ENCODE results near the gene GTSF1L. TPM values are rescaled to one million over a fixed set of nuclear protein-coding genes. Genes with fewer than 3 reads are reported as not detected.

The GTSF1L gene
- total and polyA plus RNA-seq, 11 donors: not detected

GRCh38 chr20:43722153-43722505 lies 4.7 kb downstream of the GTSF1L start:
- Histone ChIP-seq H3K27ac (no peak overlapping the region), H3K4me3 (no peak overlapping the region), H3K9me3 (peaks cover 0 to 2% (median 0%) of the 10 kb centered on the region in 12 donors), H3K36me3 (no peaks in the 10 kb centered on the region), H3K4me1 (no peaks in the 10 kb centered on the region), H3K27me3 (no peaks in the 10 kb centered on the region)
- no peak for ATAC-seq
- intact Hi-C loops (cut with DNase I): no loop called here
- WGBS, 4 donors: 72 to 78% (median 74%) methylated on average over 8 of the region's 8 CpGs
- TF ChIP-seq, protein P1, sequence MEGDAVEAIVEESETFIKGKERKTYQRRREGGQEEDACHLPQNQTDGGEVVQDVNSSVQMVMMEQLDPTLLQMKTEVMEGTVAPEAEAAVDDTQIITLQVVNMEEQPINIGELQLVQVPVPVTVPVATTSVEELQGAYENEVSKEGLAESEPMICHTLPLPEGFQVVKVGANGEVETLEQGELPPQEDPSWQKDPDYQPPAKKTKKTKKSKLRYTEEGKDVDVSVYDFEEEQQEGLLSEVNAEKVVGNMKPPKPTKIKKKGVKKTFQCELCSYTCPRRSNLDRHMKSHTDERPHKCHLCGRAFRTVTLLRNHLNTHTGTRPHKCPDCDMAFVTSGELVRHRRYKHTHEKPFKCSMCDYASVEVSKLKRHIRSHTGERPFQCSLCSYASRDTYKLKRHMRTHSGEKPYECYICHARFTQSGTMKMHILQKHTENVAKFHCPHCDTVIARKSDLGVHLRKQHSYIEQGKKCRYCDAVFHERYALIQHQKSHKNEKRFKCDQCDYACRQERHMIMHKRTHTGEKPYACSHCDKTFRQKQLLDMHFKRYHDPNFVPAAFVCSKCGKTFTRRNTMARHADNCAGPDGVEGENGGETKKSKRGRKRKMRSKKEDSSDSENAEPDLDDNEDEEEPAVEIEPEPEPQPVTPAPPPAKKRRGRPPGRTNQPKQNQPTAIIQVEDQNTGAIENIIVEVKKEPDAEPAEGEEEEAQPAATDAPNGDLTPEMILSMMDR (IDR thresholded peaks at IDR 0.05): no peak
- no peak for TF ChIP-seq POLR2A (IDR thresholded peaks at IDR 0.05)
- DNase-seq: no peak

GRCh38 chr20:43721429-43722152 lies 5.2 kb downstream of the GTSF1L start:
- no peak for DNase-seq
- H3K4me1 ChIP-seq: no peaks in the 10 kb centered on the region
- ATAC-seq: peak in 2 of 4 donors; percentile 37 to 50
- H3K27me3 ChIP-seq: no peaks in the 10 kb centered on the region
- intact Hi-C loops (cut with DNase I): no loop called here
- no peak overlapping the region for H3K4me3 ChIP-seq
- no peaks in the 10 kb centered on the region for H3K36me3 ChIP-seq
- no peak overlapping the region for H3K27ac ChIP-seq
- peaks cover 0 to 2% (median 0%) of the 10 kb centered on the region in 12 donors for H3K9me3 ChIP-seq
- WGBS, 4 donors: 12 to 37% (median 33%) methylated on average over 3 to 15 of the region's 15 CpGs
- TF ChIP-seq, protein P1 (IDR thresholded peaks at IDR 0.05): no peak
- TF ChIP-seq POLR2A (IDR thresholded peaks at IDR 0.05): no peak

GRCh38 chr20:43721097-43721428 lies 5.7 kb downstream of the GTSF1L start:
- Histone ChIP-seq H3K27me3 (no peaks in the 10 kb centered on the region), H3K4me1 (no peaks in the 10 kb centered on the region), H3K9me3 (peaks cover 0 to 2% (median 0%) of the 10 kb centered on the region in 12 donors), H3K4me3 (no peak overlapping the region), H3K36me3 (no peaks in the 10 kb centered on the region), H3K27ac (no peak overlapping the region)
- intact Hi-C loops (cut with DNase I): no loop called here
- ATAC-seq (no peak), DNase-seq (no peak)
- 0 to 15% (median 15%) methylated on average over 2 of the region's 2 CpGs for WGBS, 4 donors
- TF ChIP-seq, protein P1 (IDR thresholded peaks at IDR 0.05): no peak
- TF ChIP-seq POLR2A (IDR thresholded peaks at IDR 0.05): no peak

DNA sequence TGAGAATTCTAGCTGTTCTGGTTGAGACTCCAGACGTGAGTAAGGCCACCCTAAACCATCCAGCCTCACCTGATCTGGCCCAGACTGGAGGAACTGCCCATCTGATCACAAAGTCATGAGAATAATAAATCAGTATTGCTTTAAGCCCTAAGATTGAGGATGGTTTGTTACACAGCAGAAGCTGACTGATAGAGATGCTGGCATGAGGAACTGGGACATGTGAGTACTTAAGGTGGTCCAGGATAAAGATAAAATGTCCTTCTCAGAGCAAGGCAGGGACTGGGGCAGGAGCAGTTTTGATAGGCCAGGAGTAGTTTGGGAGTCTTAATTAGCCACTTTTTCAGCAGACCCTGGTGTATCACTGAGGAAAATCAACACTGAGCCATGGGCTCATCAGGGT lies 6.8 kb downstream of the GTSF1L start:
- no peak for DNase-seq
- H3K9me3 ChIP-seq: peaks cover 0 to 2% (median 0%) of the 10 kb centered on the region in 12 donors
- ATAC-seq: no peak
- TF ChIP-seq, protein P1 (IDR thresholded peaks at IDR 0.05): no peak
- TF ChIP-seq POLR2A (IDR thresholded peaks at IDR 0.05): no peak
- H3K27ac ChIP-seq: no peak overlapping the region
- H3K4me1 ChIP-seq: no peaks in the 10 kb centered on the region
- no peaks in the 10 kb centered on the region for H3K27me3 ChIP-seq
- no peaks in the 10 kb centered on the region for H3K36me3 ChIP-seq
- intact Hi-C loops (cut with DNase I): no loop called here
- 75 to 86% (median 80%) methylated on average over 1 of the region's 1 CpG for WGBS, 4 donors
- H3K4me3 ChIP-seq: no peak overlapping the region

Measured in heart left ventricle (tissue), 16 donors.